HCT116 (cell line): ENCODE results near the gene BIK. TPM values are rescaled to one million over a fixed set of nuclear protein-coding genes. Genes with fewer than 3 reads are reported as not detected.

ENCODE experiments used
- ATAC-seq: fragments of 200-7000 bp; cut with Tn5 transposase; 2 replicates; pipeline ENCODE4 v1.9.1; 2020; ENCODE audit warnings: mild to moderate bottlenecking, moderate library complexity
- BruUV-seq: library from RNA; stranded (reverse); fragments of 400-500 nt; replicated peaks from 2 replicates; lab custom pipeline; 2021; lab: Mats Ljungman, UMichigan
- CTCF ChIA-PET: fragments of 300-600 bp; sonication (Branson Sonifier 250); formaldehyde crosslinking; loops from one replicate; lab custom pipeline; 2021; ENCODE audit warnings: antibody characterized with exemption; lab: Charles Lee
- POLR2A ChIA-PET: fragments of 300-600, 350-600 bp; sonication (Branson Sonifier 250); formaldehyde crosslinking; loops from one replicate; lab custom pipeline; 2021; ENCODE audit warnings: antibody characterized with exemption; lab: Charles Lee
- RAD21 ChIA-PET, 2 experiments: fragments of 300-600 bp; sonication (Branson Sonifier 250); formaldehyde crosslinking; loops; one replicate each; lab custom pipeline; 2023; ENCODE audit warnings: low total read pairs in 2 of 2; ENCODE audit not compliant: uncharacterized antibody in 2 of 2, unreplicated experiment in 2 of 2, low non-redundant PET in 1 of 2; lab: Charles Lee
- DNase-seq: peaks from one replicate; pipeline ENCODE4 v3.0.0-alpha.2; 2010; ENCODE audit warnings: low read depth, low spot score
- H2AFZ ChIP-seq: fragments of 200-600 bp; shearing (Covaris generic), sonication (generic); 2 replicates; pipeline ENCODE4 v1.6.1; 2017; ENCODE audit warnings: low read depth, mixed run types, mixed read lengths, antibody characterized with exemption, low read length; ENCODE audit not compliant: poor library complexity, severe bottlenecking
- H3K27ac ChIP-seq: 2 replicates; pipeline ENCODE4 v1.5.1; 2012; ENCODE audit warnings: low read depth, low read length
- H3K27me3 ChIP-seq: fragments of 200-600 bp; sonication (generic); 2 replicates; pipeline ENCODE4 v1.6.1; 2016; ENCODE audit warnings: mixed run types, low read length, mixed read lengths; ENCODE audit not compliant: insufficient read depth
- H3K36me3 ChIP-seq, 2 experiments: fragments of 200-500 bp in 1 of 2; fragments of 200-600 bp in 1 of 2; sonication (Bioruptor generic) in 1 of 2; sonication (generic) in 1 of 2; 2 replicates each; pipeline versions ENCODE4 v1.5.1 to v1.6.1; 2014 to 2016; ENCODE audit warnings: low read length in 2 of 2, inconsistent platforms in 1 of 2, mixed read lengths in 1 of 2, mixed run types in 1 of 2; ENCODE audit not compliant: insufficient read depth in 2 of 2, control insufficient read depth in 1 of 2
- H3K4me1 ChIP-seq, 2 experiments: fragments of 200-600 bp in 1 of 2; sonication (generic) in 1 of 2; 2 replicates each; pipeline versions ENCODE4 v1.5.1 to v1.6.1; 2012 to 2017; ENCODE audit warnings: low read length in 2 of 2, inconsistent platforms in 1 of 2, mild to moderate bottlenecking in 1 of 2, mixed read lengths in 1 of 2, mixed run types in 1 of 2, moderate library complexity in 1 of 2; ENCODE audit not compliant: insufficient read depth in 2 of 2, control insufficient read depth in 1 of 2
- H3K4me2 ChIP-seq: fragments of 200-600 bp; sonication (generic); 2 replicates; pipeline ENCODE4 v1.6.1; 2017; ENCODE audit warnings: mixed run types, low read length, mixed read lengths
- H3K4me3 ChIP-seq, 2 experiments: fragments of 200-600 bp in 1 of 2; sonication (generic) in 1 of 2; replicated peaks in 1 of 2; 2 replicates each; pipeline ENCODE4 v1.5.1; 2011 to 2016; ENCODE audit warnings: low read length in 2 of 2, control low read depth in 1 of 2, low read depth in 1 of 2, mild to moderate bottlenecking in 1 of 2, mixed read lengths in 1 of 2, mixed run types in 1 of 2
- H3K79me2 ChIP-seq: fragments of 200-600 bp; sonication (generic); 2 replicates; pipeline ENCODE4 v1.6.1; 2017; ENCODE audit warnings: mild to moderate bottlenecking, mixed run types, low read length, moderate library complexity, mixed read lengths; ENCODE audit not compliant: insufficient read depth
- H3K9ac ChIP-seq: fragments of 200-600 bp; sonication (generic); 2 replicates; pipeline ENCODE4 v1.6.1; 2016; ENCODE audit warnings: low read length, mixed read lengths
- H3K9me2 ChIP-seq: fragments of 200-600 bp; sonication (generic), shearing (Covaris generic); 2 replicates; pipeline ENCODE4 v1.6.1; 2017; ENCODE audit warnings: mixed run types, mild to moderate bottlenecking, moderate library complexity; ENCODE audit not compliant: insufficient read depth
- H3K9me3 ChIP-seq, 2 experiments: fragments of 200-500 bp in 1 of 2; fragments of 200-600 bp in 1 of 2; sonication (Bioruptor generic) in 1 of 2; sonication (generic) in 1 of 2; 2 replicates each; pipeline ENCODE4 v1.6.1; 2014 to 2017; ENCODE audit warnings: low read length in 2 of 2, mixed read lengths in 2 of 2, inconsistent platforms in 1 of 2, low read depth in 1 of 2, mild to moderate bottlenecking in 1 of 2, mixed run types in 1 of 2, moderate library complexity in 1 of 2; ENCODE audit not compliant: control insufficient read depth in 1 of 2, insufficient read depth in 1 of 2
- H4K20me1 ChIP-seq: fragments of 200-600 bp; sonication (generic), shearing (Covaris generic); 2 replicates; pipeline ENCODE4 v1.6.1; 2017; ENCODE audit warnings: mixed run types, mild to moderate bottlenecking, moderate library complexity; ENCODE audit not compliant: insufficient read depth
- CBX3 ChIP-seq: IDR thresholded peaks from 2 replicates; pipeline ENCODE4 v1.6.1; 2012; ENCODE audit warnings: low read depth
- CEBPB ChIP-seq: IDR thresholded peaks from 2 replicates; pipeline ENCODE4 v1.6.1; 2012; ENCODE audit warnings: low read depth
- EGR1 ChIP-seq: IDR thresholded peaks from 2 replicates; pipeline ENCODE4 v1.6.1; 2012; ENCODE audit warnings: low read depth
- EZH2 ChIP-seq: fragments of 200-600 bp; sonication (generic); IDR thresholded peaks from 2 replicates; pipeline ENCODE4 v1.6.1; 2017; ENCODE audit warnings: antibody characterized with exemption, mixed run types
- EZH2phosphoT487 ChIP-seq: fragments of 200-600 bp; IDR thresholded peaks from 2 replicates; pipeline ENCODE4 v1.6.1; 2018; ENCODE audit warnings: antibody characterized with exemption, borderline replicate concordance
- FOSL1 ChIP-seq: IDR thresholded peaks from 2 replicates; pipeline ENCODE4 v1.6.1; 2012; ENCODE audit warnings: low read depth
- JUND ChIP-seq: IDR thresholded peaks from 2 replicates; pipeline ENCODE4 v1.6.1; 2012
- POLR2AphosphoS5 ChIP-seq: IDR thresholded peaks from 2 replicates; pipeline ENCODE4 v1.6.1; 2011; ENCODE audit warnings: mild to moderate bottlenecking, low read depth, low read length, moderate library complexity
- RAD21 ChIP-seq: IDR thresholded peaks from 2 replicates; pipeline ENCODE4 v1.6.1; 2012; ENCODE audit warnings: low read depth, mild to moderate bottlenecking
- REST ChIP-seq: IDR thresholded peaks from 2 replicates; pipeline ENCODE4 v1.6.1; 2012; ENCODE audit warnings: low read depth
- SP1 ChIP-seq: IDR thresholded peaks from 2 replicates; pipeline ENCODE4 v1.6.1; 2012; ENCODE audit warnings: low read depth
- SRF ChIP-seq: IDR thresholded peaks from 2 replicates; pipeline ENCODE4 v1.6.1; 2012; ENCODE audit warnings: low read depth
- TCF7L2 ChIP-seq: IDR thresholded peaks from 2 replicates; pipeline ENCODE4 v1.7.0; 2011; ENCODE audit warnings: borderline replicate concordance, inconsistent platforms; ENCODE audit not compliant: insufficient read depth, insufficient read length; ENCODE audit errors: extremely low read depth
- YY1 ChIP-seq: IDR thresholded peaks from 2 replicates; pipeline ENCODE4 v1.6.1; 2011; ENCODE audit warnings: low read length, low read depth, moderate library complexity, mild to moderate bottlenecking; ENCODE audit not compliant: insufficient replicate concordance; ENCODE audit errors: extremely low read depth
- ZFX ChIP-seq: fragments of 450-650 bp; IDR thresholded peaks from 2 replicates; pipeline ENCODE4 v1.6.1; 2017
- ZNF274 ChIP-seq: fragments of 200-500 bp; sonication (Bioruptor generic); IDR thresholded peaks from 2 replicates; pipeline ENCODE4 v1.6.1; 2014; ENCODE audit warnings: mild to moderate bottlenecking, low read depth, low read length, inconsistent platforms
- intact Hi-C: fragments of 100-400 bp; cut with micrococcal nuclease; formaldehyde crosslinking; loops from 2 replicates; pipeline ENCODE4 v1.10.0; 2022
- total RNA-seq: library from RNA; stranded (reverse); gene quantifications from one replicate; pipeline ENCODE4 v1.2.1, GENCODE V29; 2021; ENCODE audit not compliant: unreplicated experiment

BIK gene
- total RNA-seq, 1 experiment from 2014 or later: 31.0 TPM

GRCh38 chr22:43099095-43099494, 11.5 kb upstream of the BIK start (continued):
- TF ChIP-seq FOSL1: no peak
- no peak for TF ChIP-seq CBX3

- Histone ChIP-seq H2AFZ (no peak overlapping the region), H3K4me1 (peaks cover 14 to 25% of the 10 kb centered on the region in 2 experiments), H3K4me3 (no peak overlapping the region), H3K27ac (no peak overlapping the region), H3K27me3 (no peaks in the 10 kb centered on the region), H3K4me2 (no peak overlapping the region), H3K9me3 (peaks cover 3 to 9% of the 10 kb centered on the region in 2 experiments; a peak in 2 of 4 replicates), H3K79me2 (no peaks in the 10 kb centered on the region), H3K9ac (no peak overlapping the region), H3K36me3 (no peaks in the 10 kb centered on the region), H4K20me1 (no peaks in the 10 kb centered on the region), H3K9me2 (no peaks in the 10 kb centered on the region)
- ChIA-PET CTCF (interaction anchor here (1.5 kb wide), 1 partner anchor 10 kb away, joined by 3 read pairs; no protein-coding TSS in a partner anchor), POLR2A (interaction anchor here (0.6 kb wide), 1 partner anchor 858 kb away, joined by 3 read pairs; no protein-coding TSS in a partner anchor), RAD21 (no interaction called here)
- intact Hi-C loops: no loop called here
- no peak for DNase-seq
- BruUV-seq: no TSS peak
- TF ChIP-seq SP1 (no peak), EGR1 (no peak), SRF (no peak), JUND (no peak)
- ATAC-seq: no peak
These were observed 10.3 kb upstream of the BIK start for GRCh38 chr22:43100225-43100624.

- Histone ChIP-seq H3K27me3 (no peaks in the 10 kb centered on the region), H3K27ac (no peak overlapping the region), H3K4me3 (no peak overlapping the region), H4K20me1 (no peaks in the 10 kb centered on the region), H3K36me3 (no peaks in the 10 kb centered on the region), H3K4me1 (peaks cover 14 to 26% of the 10 kb centered on the region in 2 experiments), H2AFZ (no peak overlapping the region), H3K4me2 (no peak overlapping the region), H3K9ac (no peak overlapping the region), H3K79me2 (no peaks in the 10 kb centered on the region), H3K9me3 (peaks cover 3 to 9% of the 10 kb centered on the region in 2 experiments; a peak in 2 of 4 replicates), H3K9me2 (no peaks in the 10 kb centered on the region)
- RAD21 ChIA-PET: no interaction called here
- CTCF ChIA-PET: interaction anchor here (1.5 kb wide), 1 partner anchor 11 kb away, joined by 3 read pairs; no protein-coding TSS in a partner anchor
- BruUV-seq: no TSS peak
- DNase-seq (no peak), ATAC-seq (no peak)
- POLR2A ChIA-PET: no interaction called here
- intact Hi-C loops: no loop called here
- no peak for TF ChIP-seq EGR1
- no peak for TF ChIP-seq RAD21
- no peak for TF ChIP-seq SP1
- TF ChIP-seq YY1: no peak
- TF ChIP-seq ZNF274: no peak
- no peak for TF ChIP-seq EZH2phosphoT487
- no peak for TF ChIP-seq ZFX
- TF ChIP-seq CEBPB: no peak
- no peak for TF ChIP-seq EZH2
- TF ChIP-seq TCF7L2: no peak
- no peak for TF ChIP-seq POLR2AphosphoS5
- TF ChIP-seq REST: no peak
These were observed 9.2 kb upstream of the BIK start for GRCh38 chr22:43101306-43101705.
